Body of pancreas (tissue), 4 donors: ENCODE measurements around the gene COX6B2. TPM values are rescaled to one million over a fixed set of nuclear protein-coding genes. Genes with fewer than 3 reads are reported as not detected.
"Not testable (repeated sequence)": the region's sequence is repeated elsewhere in the genome, so short reads cannot be mapped to it uniquely, and the experiment has no call there.

Experiments used
- ATAC-seq: fragments of 150-250 bp; one replicate; pipeline ENCODE4 v1.9.1; 2016
- DNase-seq, 4 donors: peaks; one replicate each; pipeline ENCODE4 v3.0.0-alpha.2; 2019
- H3K27ac ChIP-seq, 4 donors: fragments of 200-600 bp; sonication (generic); 1 replicate in 3 of 4; 2 replicates in 1 of 4; pipeline versions ENCODE4 v1.5.1 to v1.6.1; 2016 to 2019; ENCODE audit warnings: mild to moderate bottlenecking in 1 of 4, mixed read lengths in 1 of 4, moderate library complexity in 1 of 4
- H3K27me3 ChIP-seq, 2 donors: fragments of 200-600 bp; sonication (generic); one replicate each; pipeline ENCODE4 v1.6.0; 2016; ENCODE audit warnings: mild to moderate bottlenecking in 1 of 2
- H3K36me3 ChIP-seq, 2 donors: fragments of 200-600 bp; sonication (generic); replicated peaks in 1 of 2; 2 replicates each; pipeline ENCODE4 v1.5.1; 2016; ENCODE audit warnings: low read depth in 2 of 2; ENCODE audit not compliant: insufficient read depth in 1 of 2
- H3K4me1 ChIP-seq: fragments of 200-600 bp; sonication (generic); one replicate; pipeline ENCODE4 v1.6.0; 2016
- H3K4me3 ChIP-seq, 2 donors: fragments of 200-600 bp; sonication (generic); 1 replicate in 1 of 2; 2 replicates in 1 of 2; pipeline ENCODE4 v1.5.1; 2016 to 2019
- H3K9me3 ChIP-seq, 3 donors: fragments of 200-600 bp; sonication (generic); 1 replicate in 2 of 3; 2 replicates in 1 of 3; pipeline ENCODE4 v1.5.1; 2016
- POLR2A ChIP-seq, 3 donors: fragments of 450-650 bp; IDR thresholded peaks; one replicate each; pipeline ENCODE4 v1.6.1; 2016; ENCODE audit warnings: antibody characterized with exemption in 3 of 3, mild to moderate bottlenecking in 2 of 3
- WGBS, 2 donors: methylation state at CpG; one replicate each; pipeline ENCODE4 v1.1.5; 2017; 5-methylcytosine and 5-hydroxymethylcytosine counted together
- intact Hi-C: fragments of 100-400 bp; cut with DNase I; formaldehyde crosslinking; loops from one replicate; pipeline ENCODE4 v1.15.1; 2023
- total RNA-seq, 2 donors: library from RNA; depleted of rRNA; stranded (reverse); fragments of >200 nt; gene quantifications; one replicate each; pipeline ENCODE4 v1.1.0, GENCODE V29; 2016
- TF ChIP-seq, protein P1 (sequence below), 7 experiments: fragments of 450-650 bp in 4 of 7; fragments of 200-600 bp in 3 of 7; sonication (generic) in 3 of 7; IDR thresholded peaks; one replicate each; pipeline ENCODE4 v1.5.1; 2016 to 2019; ENCODE audit warnings: antibody characterized with exemption in 7 of 7

The COX6B2 gene
- 1 to 10 TPM in 1 of 2 donors, not detected in 1; 1.6 TPM for total RNA-seq

DNA sequence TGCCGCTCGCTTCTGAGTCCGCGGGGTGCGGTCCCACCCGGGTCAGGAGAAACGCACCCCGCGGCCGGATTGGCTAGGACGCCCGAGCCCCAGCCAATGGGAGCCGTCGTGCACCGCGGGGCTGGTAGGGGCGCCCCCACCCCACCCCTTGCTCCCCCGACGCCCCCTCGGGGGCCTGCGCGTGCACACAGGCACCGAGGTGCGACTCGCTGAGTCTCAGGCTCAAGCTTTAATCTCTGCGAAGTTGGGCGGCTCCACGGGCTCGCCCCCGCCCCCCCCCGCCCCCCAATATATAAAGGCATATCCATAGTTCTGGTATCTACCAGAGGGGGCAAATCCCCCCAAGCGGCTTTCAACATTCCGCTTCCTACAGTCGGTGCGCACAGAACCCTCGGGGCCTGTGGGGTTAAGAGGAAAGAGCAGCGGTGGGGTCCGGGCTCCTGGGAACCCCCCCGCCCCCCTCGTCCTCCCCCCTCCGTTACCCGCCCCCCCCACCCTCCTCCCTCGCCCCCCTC, at the start of gene COX6B2:
COX6B2 (minus strand) TSS at position 22 of the 515 bp plus-strand sequence. CDS start 198 bp downstream, outside the sequence.
- Histone ChIP-seq H3K9me3 (no peaks in the 10 kb centered on the region), H3K36me3 (no peaks in the 10 kb centered on the region), H3K4me1 (peaks cover 20% of the 10 kb centered on the region), H3K27me3 (peaks cover 0 to 20% of the 10 kb centered on the region in 2 donors), H3K4me3 (peak within 1 kb of the TSS in 1 of 2 donors; percentile 5), H3K27ac (no peak within 1 kb of the TSS)
- 4% methylated on average over 41 of the region's 43 CpGs; no CpG with 5 or more reads in 1 of the 2 donors for WGBS, 2 donors
- TF ChIP-seq POLR2A (IDR thresholded peaks at IDR 0.05), result no peak
- TF ChIP-seq, protein P1, sequence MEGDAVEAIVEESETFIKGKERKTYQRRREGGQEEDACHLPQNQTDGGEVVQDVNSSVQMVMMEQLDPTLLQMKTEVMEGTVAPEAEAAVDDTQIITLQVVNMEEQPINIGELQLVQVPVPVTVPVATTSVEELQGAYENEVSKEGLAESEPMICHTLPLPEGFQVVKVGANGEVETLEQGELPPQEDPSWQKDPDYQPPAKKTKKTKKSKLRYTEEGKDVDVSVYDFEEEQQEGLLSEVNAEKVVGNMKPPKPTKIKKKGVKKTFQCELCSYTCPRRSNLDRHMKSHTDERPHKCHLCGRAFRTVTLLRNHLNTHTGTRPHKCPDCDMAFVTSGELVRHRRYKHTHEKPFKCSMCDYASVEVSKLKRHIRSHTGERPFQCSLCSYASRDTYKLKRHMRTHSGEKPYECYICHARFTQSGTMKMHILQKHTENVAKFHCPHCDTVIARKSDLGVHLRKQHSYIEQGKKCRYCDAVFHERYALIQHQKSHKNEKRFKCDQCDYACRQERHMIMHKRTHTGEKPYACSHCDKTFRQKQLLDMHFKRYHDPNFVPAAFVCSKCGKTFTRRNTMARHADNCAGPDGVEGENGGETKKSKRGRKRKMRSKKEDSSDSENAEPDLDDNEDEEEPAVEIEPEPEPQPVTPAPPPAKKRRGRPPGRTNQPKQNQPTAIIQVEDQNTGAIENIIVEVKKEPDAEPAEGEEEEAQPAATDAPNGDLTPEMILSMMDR (IDR thresholded peaks at IDR 0.05), result no peak
- DNase-seq (no peak), ATAC-seq (no peak)
- intact Hi-C loops, result no loop called here

GRCh38 chr19:55402509-55402908, 48.0 kb upstream of the COX6B2 start:
- 97% methylated on average over 2 of the region's 2 CpGs; no CpG with 5 or more reads in 1 of the 2 donors for WGBS, 2 donors
- Histone ChIP-seq H3K4me3 (no peak overlapping the region), H3K4me1 (peaks cover 7% of the 10 kb centered on the region), H3K27ac (no peak overlapping the region), H3K36me3 (peaks cover 0 to 5% of the 10 kb centered on the region in 2 donors), H3K27me3 (no peaks in the 10 kb centered on the region), H3K9me3 (no peaks in the 10 kb centered on the region)
- no peak for ATAC-seq
- TF ChIP-seq, protein P1 (IDR thresholded peaks at IDR 0.05), result no peak
- TF ChIP-seq POLR2A (IDR thresholded peaks at IDR 0.05), result no peak
- no peak for DNase-seq
- intact Hi-C loops, result no loop called here

GRCh38 chr19:55401390-55401789, 46.9 kb upstream of the COX6B2 start:
- no CpG with 5 or more reads among the region's 28 CpGs for WGBS, 2 donors
- H3K36me3 ChIP-seq, result not testable (repeated sequence)

DNA sequence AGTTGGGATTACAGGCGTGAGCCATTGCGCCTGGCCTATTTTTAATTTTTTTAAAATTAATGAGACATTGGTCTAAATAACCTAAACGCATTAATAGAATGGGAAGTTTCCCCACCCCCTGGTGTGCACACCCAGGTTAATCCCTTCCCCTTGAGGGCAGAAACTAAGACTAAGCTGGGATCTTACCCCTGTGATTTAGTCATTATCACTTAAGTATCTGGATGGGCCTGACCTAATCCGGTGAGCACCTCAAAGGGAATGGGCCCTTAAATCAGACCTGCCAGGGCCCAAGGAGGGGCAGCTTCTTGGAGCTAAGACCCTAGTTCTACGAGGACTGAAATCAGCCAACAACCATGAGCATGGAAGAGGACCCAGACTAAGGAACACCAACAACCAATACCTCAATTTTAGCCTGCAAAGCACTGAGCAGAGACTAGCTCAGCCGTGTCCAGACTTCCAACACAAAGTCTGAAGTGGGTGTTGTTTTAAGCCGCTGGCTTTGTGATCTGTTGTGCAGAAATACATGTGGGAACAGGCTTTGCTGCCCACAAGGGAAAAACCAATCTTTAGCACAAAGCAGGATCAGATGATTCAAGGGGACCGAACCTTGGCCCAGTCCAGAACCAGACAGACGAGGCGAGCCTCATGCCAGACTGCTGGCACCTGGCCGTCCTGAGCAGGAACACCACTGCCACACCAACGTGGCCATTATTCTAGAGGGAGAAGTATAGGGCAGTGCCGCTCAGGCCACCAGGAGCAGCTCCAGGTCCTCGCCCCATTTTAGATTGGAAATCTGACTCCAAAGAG, 46.0 kb upstream of the COX6B2 start:
- no peaks in the 10 kb centered on the region for H3K9me3 ChIP-seq
- no peaks in the 10 kb centered on the region for H3K4me1 ChIP-seq
- TF ChIP-seq, protein P1 (IDR thresholded peaks at IDR 0.05), result no peak
- ATAC-seq (no peak), DNase-seq (no peak)
- intact Hi-C loops, result no loop called here
- H3K27me3 ChIP-seq, result no peaks in the 10 kb centered on the region
- no peak overlapping the region for H3K4me3 ChIP-seq
- H3K36me3 ChIP-seq, result peaks cover 0 to 5% of the 10 kb centered on the region in 2 donors
- no peak overlapping the region for H3K27ac ChIP-seq
- WGBS, 2 donors, result 87 to 94% methylated on average over 10 to 14 of the region's 14 CpGs

More at GRCh38 chr19:55401390-55401789, 46.9 kb upstream of the COX6B2 start:
- H3K9me3 ChIP-seq, H3K27me3 ChIP-seq, H3K4me3 ChIP-seq, DNase-seq, H3K27ac ChIP-seq, intact Hi-C loops, ATAC-seq, H3K4me1 ChIP-seq: not testable (repeated sequence)

DNA sequence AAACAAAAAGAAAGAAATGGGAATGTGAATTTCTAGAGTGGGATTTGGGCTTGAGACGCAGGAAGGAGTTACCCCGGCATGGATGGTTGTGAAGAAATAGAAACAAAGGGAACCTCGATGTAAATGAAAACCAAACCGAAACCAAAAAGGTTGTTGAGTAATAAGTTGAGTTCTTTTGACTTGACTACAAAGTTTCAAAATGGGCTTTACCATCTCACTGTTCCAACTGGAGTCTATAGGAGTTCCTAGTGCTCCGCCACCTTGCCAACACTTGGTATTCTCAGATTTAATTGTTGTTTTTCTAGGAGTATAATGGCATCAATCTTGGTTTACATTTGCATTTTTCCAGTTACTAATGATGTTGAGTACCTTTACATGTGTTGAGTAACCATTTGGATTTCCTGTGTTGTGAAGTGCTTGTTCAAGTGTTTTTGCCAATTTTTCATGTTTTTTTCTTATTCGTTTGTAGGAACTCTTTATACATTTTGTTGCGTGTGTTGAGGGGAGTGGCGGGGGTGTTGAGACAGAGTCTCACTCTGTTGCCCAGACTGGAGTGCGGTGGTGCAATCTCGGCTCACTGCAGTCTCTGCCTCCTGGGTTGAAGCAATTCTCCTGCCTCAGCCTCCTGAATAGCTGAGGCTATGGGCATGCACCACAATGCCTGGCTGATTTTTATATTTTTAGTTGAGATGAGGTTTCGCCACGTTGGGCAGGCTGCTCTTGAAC, 43.8 kb upstream of the COX6B2 start:
- TF ChIP-seq POLR2A (IDR thresholded peaks at IDR 0.05), result no peak
- TF ChIP-seq, protein P1 (IDR thresholded peaks at IDR 0.05), result no peak
- H3K27ac ChIP-seq, result no peak overlapping the region
- ATAC-seq, result no peak
- H3K4me3 ChIP-seq, result no peak overlapping the region
- no peaks in the 10 kb centered on the region for H3K9me3 ChIP-seq
- no peak for DNase-seq
- no peaks in the 10 kb centered on the region for H3K27me3 ChIP-seq
- intact Hi-C loops, result no loop called here
- peaks cover 0 to 5% of the 10 kb centered on the region in 2 donors for H3K36me3 ChIP-seq
- WGBS, 2 donors, result 79 to 92% methylated on average over 12 of the region's 12 CpGs
- H3K4me1 ChIP-seq, result no peaks in the 10 kb centered on the region
